ENCODE results near the gene GSTM4.

GSTM4 gene

GRCh38 chr1:109655615-109656519, at the start of gene GSTM4:
GSTM4 (plus strand) TSS chr1:109656099; CDS start chr1:109656390, 291 bp downstream.
- peak; percentile 63 for DNase-seq

- DNase-seq = no peak
These were observed 46.0 kb upstream of the GSTM4 start for GRCh38 chr1:109609881-109610280.

- DNase-seq = no peak
These were observed 45.1 kb upstream of the GSTM4 start for GRCh38 chr1:109610609-109611307.

GRCh38 chr1:109611308-109611990, 44.5 kb upstream of the GSTM4 start:
- no peak for DNase-seq

GRCh38 chr1:109613361-109614147, 42.3 kb upstream of the GSTM4 start:
- DNase-seq = no peak

GRCh38 chr1:109615879-109616278, 40.0 kb upstream of the GSTM4 start:
- no peak for DNase-seq

- DNase-seq = no peak
These were observed 39.5 kb upstream of the GSTM4 start for GRCh38 chr1:109616391-109616790.

- DNase-seq = peak; percentile 31
These were observed 38.6 kb upstream of the GSTM4 start for GRCh38 chr1:109617291-109617801.

GRCh38 chr1:109618661-109619575, 37.0 kb upstream of the GSTM4 start:
- no peak for DNase-seq

GRCh38 chr1:109619576-109620400, 36.1 kb upstream of the GSTM4 start, which contains the start of the genes AMPD2 and GNAT2:
AMPD2 (plus strand) TSS chr1:109619837; CDS start chr1:109621176, 1,339 bp downstream.
GNAT2 (minus strand) TSS chr1:109619616; CDS start chr1:109612870, 6,746 bp downstream.
- DNase-seq = peak; percentile 72

GRCh38 chr1:109620401-109620791, 35.5 kb upstream of the GSTM4 start:
- DNase-seq = no peak

GRCh38 chr1:109620841-109621286, 35.0 kb upstream of the GSTM4 start:
- peak; percentile 97 for DNase-seq

GRCh38 chr1:109621379-109622136, 34.3 kb upstream of the GSTM4 start:
- no peak for DNase-seq

- no peak for DNase-seq
These were observed 33.6 kb upstream of the GSTM4 start for GRCh38 chr1:109622137-109622892.

- no peak for DNase-seq
These were observed 33.0 kb upstream of the GSTM4 start for GRCh38 chr1:109622895-109623294.

GRCh38 chr1:109623601-109624161, 32.2 kb upstream of the GSTM4 start:
- no peak for DNase-seq

GRCh38 chr1:109624201-109625010, 31.5 kb upstream of the GSTM4 start:
- no peak for DNase-seq

Measured in stimulated activated CD4-positive, alpha-beta T cell treated with anti-CD3 and anti-CD28 coated beads, Interleukin-4, amount 100 ng/mL, for 24 hours (primary cell).